Vagina (tissue), 2 donors: ENCODE data around the gene CCDC27.

Experiments
- POLR2A ChIP-seq, 2 donors: fragments of 450-650 bp; IDR thresholded peaks; one replicate each; pipeline ENCODE4 v1.6.1; 2017; ENCODE audit warnings: antibody characterized with exemption in 2 of 2, mild to moderate bottlenecking in 2 of 2, moderate library complexity in 2 of 2
- POLR2AphosphoS5 ChIP-seq, 2 donors: sonication (generic); formaldehyde crosslinking; IDR thresholded peaks; one replicate each; pipeline ENCODE4 v1.9.0; 2017; ENCODE audit warnings: antibody characterized with exemption in 2 of 2, mild to moderate bottlenecking in 2 of 2, low read depth in 1 of 2; ENCODE audit not compliant: insufficient read depth in 1 of 2
- TF ChIP-seq, protein P1 (sequence below), 3 experiments: fragments of 450-650 bp in 2 of 3; fragments of 200-600 bp in 1 of 3; sonication (generic) in 1 of 3; IDR thresholded peaks; one replicate each; pipeline ENCODE4 v1.5.1; 2017 to 2019; ENCODE audit warnings: antibody characterized with exemption in 3 of 3, mild to moderate bottlenecking in 2 of 3, moderate library complexity in 2 of 3

DNA sequence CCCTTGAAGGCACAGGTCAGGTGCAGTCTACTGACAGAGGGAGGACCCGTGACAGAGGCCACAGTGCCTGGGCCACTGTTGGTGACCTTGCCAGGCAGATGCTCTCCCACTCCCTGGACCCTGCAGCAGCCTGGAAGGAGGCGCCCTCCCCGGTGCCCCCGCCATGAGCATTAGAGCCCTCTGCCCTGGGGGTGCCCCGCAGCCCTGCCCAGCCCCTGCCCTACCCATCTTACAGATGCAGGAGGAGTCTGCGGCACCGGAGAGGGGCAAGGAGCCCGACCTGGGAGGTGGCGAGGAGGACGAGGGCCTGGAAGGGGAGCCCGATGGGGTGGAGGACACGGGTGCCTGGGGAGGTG, 10.6 kb downstream of the CCDC27 start:
- TF ChIP-seq, protein P1, sequence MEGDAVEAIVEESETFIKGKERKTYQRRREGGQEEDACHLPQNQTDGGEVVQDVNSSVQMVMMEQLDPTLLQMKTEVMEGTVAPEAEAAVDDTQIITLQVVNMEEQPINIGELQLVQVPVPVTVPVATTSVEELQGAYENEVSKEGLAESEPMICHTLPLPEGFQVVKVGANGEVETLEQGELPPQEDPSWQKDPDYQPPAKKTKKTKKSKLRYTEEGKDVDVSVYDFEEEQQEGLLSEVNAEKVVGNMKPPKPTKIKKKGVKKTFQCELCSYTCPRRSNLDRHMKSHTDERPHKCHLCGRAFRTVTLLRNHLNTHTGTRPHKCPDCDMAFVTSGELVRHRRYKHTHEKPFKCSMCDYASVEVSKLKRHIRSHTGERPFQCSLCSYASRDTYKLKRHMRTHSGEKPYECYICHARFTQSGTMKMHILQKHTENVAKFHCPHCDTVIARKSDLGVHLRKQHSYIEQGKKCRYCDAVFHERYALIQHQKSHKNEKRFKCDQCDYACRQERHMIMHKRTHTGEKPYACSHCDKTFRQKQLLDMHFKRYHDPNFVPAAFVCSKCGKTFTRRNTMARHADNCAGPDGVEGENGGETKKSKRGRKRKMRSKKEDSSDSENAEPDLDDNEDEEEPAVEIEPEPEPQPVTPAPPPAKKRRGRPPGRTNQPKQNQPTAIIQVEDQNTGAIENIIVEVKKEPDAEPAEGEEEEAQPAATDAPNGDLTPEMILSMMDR (IDR thresholded peaks at IDR 0.05) = no peak
- no peak for TF ChIP-seq POLR2A (IDR thresholded peaks at IDR 0.05)
- TF ChIP-seq POLR2AphosphoS5 (IDR thresholded peaks at IDR 0.05; ENCODE audit: insufficient read depth in 1 of 2, low read depth in 1 of 2) = no peak
